ENCODE results near the gene HOXB4. TPM values are rescaled to one million over a fixed set of nuclear protein-coding genes. Genes with fewer than 3 reads are reported as not detected.

The HOXB4 gene
- total RNA-seq, 1 experiment from 2014 or later: 1.7 TPM

- no peak for DNase-seq (ENCODE audit: low read depth)
Measured at GRCh38 chr17:48559122-48559839, 18.9 kb downstream of the HOXB4 start.

GRCh38 chr17:48558831-48559121 is 19.4 kb downstream of the HOXB4 start:
- DNase-seq (ENCODE audit: low read depth): no peak

DNA sequence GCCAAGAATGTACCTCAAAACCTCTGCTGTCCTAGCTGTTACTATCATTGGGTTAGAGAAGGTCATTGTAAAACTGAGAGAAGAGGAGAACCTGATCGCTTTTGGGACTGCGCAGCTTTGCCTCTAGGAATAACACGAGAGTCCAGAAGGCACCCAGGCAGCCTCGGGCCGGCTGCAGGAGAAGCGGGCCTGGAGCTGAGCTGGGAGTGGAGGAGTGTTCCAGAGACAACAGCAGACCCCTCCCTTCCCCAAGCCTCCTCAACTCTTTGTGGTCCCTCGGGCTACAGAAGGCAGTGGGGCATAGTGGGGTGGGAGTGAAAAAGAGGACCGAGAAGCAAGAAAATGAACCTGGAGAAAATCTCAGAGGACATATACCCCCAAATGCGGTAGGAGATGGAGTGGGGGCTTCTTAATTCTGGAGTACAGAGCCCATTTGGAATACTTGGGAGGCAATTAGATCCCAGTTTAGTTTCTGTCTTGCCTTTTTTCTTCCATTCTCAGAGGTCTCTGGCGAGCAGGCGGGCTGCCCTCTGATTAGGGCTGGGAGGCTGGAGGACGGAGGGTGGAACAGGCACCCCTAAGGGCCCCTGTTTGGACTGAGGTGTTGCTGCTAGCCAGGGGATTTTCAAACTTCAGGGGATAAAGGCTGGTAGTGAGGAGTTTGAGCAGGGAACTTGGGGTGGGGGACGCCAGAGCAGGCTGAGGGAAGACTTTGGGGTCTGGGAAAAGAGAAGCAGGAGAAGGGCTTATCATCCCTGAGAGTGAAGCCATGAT is 19.9 kb downstream of the HOXB4 start:
- DNase-seq (ENCODE audit: low read depth): no peak

DNA sequence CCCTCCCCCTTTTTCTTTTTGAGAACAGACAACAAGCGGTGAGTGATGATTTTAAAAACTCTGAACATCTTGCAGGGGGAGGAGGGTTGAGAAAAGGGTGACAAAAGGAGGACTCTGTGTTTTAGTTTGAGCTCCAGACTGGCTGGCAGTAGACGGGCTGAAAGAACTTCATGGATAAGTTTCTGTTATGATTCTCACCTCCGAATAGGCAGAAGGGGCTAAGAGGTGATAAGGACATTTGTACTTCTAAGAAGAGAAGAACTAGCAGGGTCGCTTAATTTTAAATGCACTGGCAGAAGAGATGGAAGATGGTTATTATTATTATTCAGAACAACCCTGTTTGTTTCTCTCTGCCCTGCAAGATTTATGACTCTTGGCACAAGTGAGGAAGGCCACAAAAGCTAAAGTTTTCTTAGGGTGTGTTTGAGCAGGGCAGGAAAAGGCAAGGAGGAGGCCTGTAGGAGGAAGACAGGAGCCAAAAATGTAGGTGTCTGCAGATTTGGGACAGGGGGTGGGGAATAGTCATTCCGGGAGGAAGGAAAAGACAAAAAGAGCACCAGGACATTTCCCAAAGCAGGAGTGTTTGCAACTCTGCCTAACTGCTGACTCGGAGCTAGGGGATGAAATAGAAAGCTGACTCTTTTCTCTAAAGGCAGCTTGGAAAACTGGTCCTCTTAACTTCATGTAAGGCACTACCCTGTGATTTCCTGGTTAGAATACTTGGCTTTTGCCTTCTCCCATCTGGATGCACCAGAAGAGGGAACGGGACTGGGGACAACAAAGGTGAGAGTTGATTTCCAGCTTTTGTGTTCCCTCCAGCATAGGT is 21.4 kb downstream of the HOXB4 start:
- DNase-seq (ENCODE audit: low read depth): no peak

GRCh38 chr17:48556229-48556575 is 21.9 kb downstream of the HOXB4 start:
- no peak for DNase-seq (ENCODE audit: low read depth)

DNA sequence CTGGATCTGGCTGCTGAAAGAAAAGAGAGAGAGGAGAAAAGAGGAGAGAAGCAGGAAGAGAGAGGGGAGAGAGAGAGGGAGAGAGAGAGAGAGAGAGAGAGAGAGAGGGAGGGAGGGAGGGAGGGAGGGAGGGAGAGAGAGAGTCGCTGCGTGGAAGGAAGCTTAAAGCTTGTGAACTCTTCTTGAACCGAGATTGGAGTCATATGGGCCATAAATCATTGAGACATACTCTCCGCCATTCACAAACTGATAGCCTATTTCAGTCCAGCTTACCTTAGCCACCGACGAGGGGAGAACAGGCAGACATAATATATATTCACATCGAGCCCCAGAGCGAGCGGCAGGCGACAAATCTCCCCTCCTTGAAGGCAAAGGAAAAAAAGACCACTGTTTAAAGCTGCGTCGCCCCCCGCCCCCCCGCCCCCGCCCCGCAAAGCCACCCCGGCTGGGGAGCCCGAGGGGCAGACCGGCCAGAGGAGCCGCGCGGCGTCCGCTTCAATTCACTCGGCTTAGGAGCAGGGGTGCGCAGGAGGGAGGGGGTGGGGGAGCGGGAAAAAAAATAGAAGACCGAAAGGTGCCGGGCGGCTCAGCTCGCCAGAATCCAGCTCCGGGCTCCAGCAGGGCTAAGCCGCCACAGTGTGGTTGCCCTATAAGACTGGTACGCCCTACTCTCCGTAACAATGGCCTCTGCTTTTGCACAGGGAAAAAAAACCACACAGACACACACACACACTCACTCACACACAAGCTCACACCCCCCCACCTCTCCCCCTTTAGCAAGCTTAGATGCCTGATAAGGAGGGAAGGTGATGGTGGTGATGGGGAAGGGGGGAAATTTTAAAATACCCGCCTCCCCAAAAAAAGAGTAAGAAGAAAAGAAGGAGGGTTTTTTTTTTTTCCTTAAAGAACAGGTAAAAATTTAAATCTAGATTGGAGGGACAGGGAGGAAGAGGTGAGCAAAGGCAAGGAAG is 22.6 kb downstream of the HOXB4 start:
- DNase-seq (ENCODE audit: low read depth): peak; percentile 93

GRCh38 chr17:48554412-48555257 is 23.5 kb downstream of the HOXB4 start:
- no peak for DNase-seq (ENCODE audit: low read depth)

GRCh38 chr17:48553826-48554225 is 24.3 kb downstream of the HOXB4 start:
- no peak for DNase-seq (ENCODE audit: low read depth)

- no peak for DNase-seq (ENCODE audit: low read depth)
Measured at GRCh38 chr17:48553190-48553547, 25.0 kb downstream of the HOXB4 start.

GRCh38 chr17:48552466-48553189 is 25.5 kb downstream of the HOXB4 start:
- DNase-seq (ENCODE audit: low read depth): no peak

GRCh38 chr17:48551596-48552465 is 26.3 kb downstream of the HOXB4 start:
- no peak for DNase-seq (ENCODE audit: low read depth)

- no peak for DNase-seq (ENCODE audit: low read depth)
Measured at GRCh38 chr17:48551214-48551555, 27.0 kb downstream of the HOXB4 start.

GRCh38 chr17:48550502-48551213 is 27.5 kb downstream of the HOXB4 start:
- DNase-seq (ENCODE audit: low read depth): no peak

DNA sequence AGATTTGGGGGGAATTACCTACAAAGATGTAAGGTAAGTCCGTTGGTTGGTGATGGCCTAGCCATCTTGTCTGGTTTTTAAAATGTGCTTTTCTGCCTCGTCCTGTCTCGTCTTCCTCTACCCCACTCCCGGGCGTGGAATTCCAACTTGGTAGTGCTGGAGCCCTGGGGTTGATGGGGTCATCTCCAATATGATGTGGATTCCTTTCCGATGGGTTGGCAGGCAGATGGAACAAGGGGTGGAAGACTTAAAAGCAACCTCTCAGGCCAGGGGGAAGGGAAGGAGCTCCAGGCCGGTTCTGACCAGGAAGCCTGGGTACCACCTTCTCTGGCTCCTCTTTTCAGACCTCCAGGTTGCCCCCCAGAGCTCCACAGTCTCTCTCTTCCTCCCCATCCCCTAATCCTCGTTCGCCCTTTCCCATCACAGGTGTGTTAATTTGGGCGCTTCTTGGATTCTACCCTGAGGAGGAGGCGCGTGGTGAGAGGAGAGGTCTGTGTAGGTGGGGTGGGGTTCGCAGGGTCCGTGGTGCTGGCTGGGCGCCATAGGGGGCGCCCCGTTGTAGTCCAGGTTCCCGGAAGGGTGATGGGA is 28.1 kb downstream of the HOXB4 start:
- DNase-seq (ENCODE audit: low read depth): no peak

DNA sequence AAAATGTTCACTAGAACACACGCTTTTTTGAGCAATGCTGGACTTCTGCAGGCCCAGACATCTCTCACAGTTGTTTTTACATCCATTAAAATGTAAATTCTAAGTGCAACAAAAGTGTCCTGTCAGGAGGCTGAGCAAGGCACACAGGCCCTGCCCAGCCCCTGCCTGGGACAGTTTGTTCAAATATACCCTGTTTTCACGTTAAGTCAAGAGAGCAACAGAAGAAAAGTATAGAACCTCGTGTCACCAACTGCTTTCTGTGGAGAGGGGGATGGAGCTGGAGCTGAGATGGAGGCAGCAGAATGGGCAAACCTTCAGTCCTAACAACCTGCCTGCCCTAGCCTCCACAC is 28.9 kb downstream of the HOXB4 start:
- no peak for DNase-seq (ENCODE audit: low read depth)

DNA sequence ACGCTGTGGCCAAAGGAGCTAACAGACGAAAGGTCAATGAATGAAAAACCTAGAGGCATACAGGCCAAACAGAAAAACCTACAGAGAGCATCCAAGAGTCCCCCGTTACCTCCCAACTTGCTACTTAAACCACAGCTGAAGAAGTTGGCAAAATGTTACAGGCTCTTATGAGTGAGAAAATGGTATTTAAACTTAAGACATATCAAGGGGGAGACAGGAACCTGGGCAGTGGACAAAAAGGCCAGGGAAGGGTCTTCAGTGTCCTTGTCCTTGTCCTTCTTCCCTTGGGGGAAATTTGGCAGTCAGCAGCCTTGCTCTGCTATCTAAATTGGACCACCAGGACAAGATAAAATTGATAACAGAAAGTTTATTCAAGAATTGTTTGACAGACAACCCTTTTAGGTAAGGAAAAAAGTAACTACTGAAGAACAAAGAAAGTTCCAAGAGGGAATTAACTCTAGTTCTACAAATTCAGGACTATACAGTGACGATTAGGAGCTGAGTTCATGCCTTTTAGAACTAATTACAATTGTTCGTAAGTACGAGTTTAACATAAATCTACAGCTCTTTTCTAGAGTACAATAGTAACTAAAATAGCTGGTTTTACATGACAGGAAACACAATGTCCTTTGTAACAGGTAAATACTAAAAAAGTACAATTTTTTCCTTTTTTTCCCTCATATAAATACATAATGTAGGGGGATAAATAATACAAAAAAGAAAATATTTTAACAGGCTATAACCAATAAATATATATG is 29.4 kb downstream of the HOXB4 start:
- DNase-seq (ENCODE audit: low read depth): no peak

- peak; percentile 49 for DNase-seq (ENCODE audit: low read depth)
Measured at GRCh38 chr17:48547808-48548522, 30.2 kb downstream of the HOXB4 start.
